ENCODE data around the gene ITIH6. TPM values are rescaled to one million over a fixed set of nuclear protein-coding genes. Genes with fewer than 3 reads are reported as not detected.
"Not testable (repeated sequence)": the region's sequence is repeated elsewhere in the genome, so short reads cannot be mapped to it uniquely, and the experiment has no call there.

The ITIH6 gene
- under 1 TPM in 1 of 4 donors, not detected in 3; 0.13 TPM for total RNA-seq

- Histone ChIP-seq H3K27ac (no peak within 1 kb of the TSS), H3K36me3 (no peaks in the 10 kb centered on the region), H3K4me1 (no peaks in the 10 kb centered on the region), H3K4me3 (no peak within 1 kb of the TSS), H3K27me3 (no peaks in the 10 kb centered on the region), H3K9me3 (no peaks in the 10 kb centered on the region)
- WGBS = 75% methylated on average over 2 of the region's 2 CpGs
- DNase-seq (ENCODE audit: low spot score in 2 of 2) = no peak
- TF ChIP-seq POLR2A (IDR thresholded peaks at IDR 0.05) (no peak), CTCF (IDR thresholded peaks at IDR 0.05) (no peak), POLR2AphosphoS5 (IDR thresholded peaks at IDR 0.05) (no peak), EP300 (IDR thresholded peaks at IDR 0.05) (no peak)
Observed at GRCh38 chrX:54798137-54798536, at the start of gene ITIH6. TSS of gene ITIH6 (minus strand) at chrX:54798255. CDS start at chrX:54798210, 45 bp downstream.

- not testable (repeated sequence) for H3K27me3 ChIP-seq; H3K27ac ChIP-seq; H3K4me1 ChIP-seq; H3K4me3 ChIP-seq; DNase-seq (ENCODE audit: low spot score in 2 of 2); H3K36me3 ChIP-seq; H3K9me3 ChIP-seq
- WGBS = 77% methylated on average over 2 of the region's 2 CpGs
Observed at GRCh38 chrX:54847700-54848099, 49.6 kb upstream of the ITIH6 start.

GRCh38 chrX:54843050-54843449, 45.0 kb upstream of the ITIH6 start:
- no peaks in the 10 kb centered on the region for H3K27me3 ChIP-seq
- no peak for DNase-seq (ENCODE audit: low spot score in 2 of 2)
- H3K36me3 ChIP-seq = no peaks in the 10 kb centered on the region
- no peak overlapping the region for H3K4me3 ChIP-seq
- H3K9me3 ChIP-seq = no peaks in the 10 kb centered on the region
- 75% methylated on average over 2 of the region's 2 CpGs for WGBS
- no peaks in the 10 kb centered on the region for H3K4me1 ChIP-seq
- TF ChIP-seq CTCF (IDR thresholded peaks at IDR 0.05) (no peak), EP300 (IDR thresholded peaks at IDR 0.05) (no peak), POLR2A (IDR thresholded peaks at IDR 0.05) (no peak), POLR2AphosphoS5 (IDR thresholded peaks at IDR 0.05) (no peak)
- H3K27ac ChIP-seq = no peak overlapping the region

GRCh38 chrX:54842607-54843006, 44.6 kb upstream of the ITIH6 start:
- Histone ChIP-seq H3K9me3 (no peaks in the 10 kb centered on the region), H3K27me3 (no peaks in the 10 kb centered on the region), H3K4me1 (no peaks in the 10 kb centered on the region), H3K4me3 (no peak overlapping the region), H3K36me3 (no peaks in the 10 kb centered on the region), H3K27ac (no peak overlapping the region)
- no peak for DNase-seq (ENCODE audit: low spot score in 2 of 2)
- TF ChIP-seq CTCF (IDR thresholded peaks at IDR 0.05) (no peak), EP300 (IDR thresholded peaks at IDR 0.05) (no peak), POLR2AphosphoS5 (IDR thresholded peaks at IDR 0.05) (no peak), POLR2A (IDR thresholded peaks at IDR 0.05) (no peak)
- WGBS = 60% methylated on average over 1 of the region's 1 CpG

GRCh38 chrX:54841184-54841874, 43.3 kb upstream of the ITIH6 start:
- H3K27ac ChIP-seq; H3K4me1 ChIP-seq; H3K4me3 ChIP-seq; H3K36me3 ChIP-seq; DNase-seq (ENCODE audit: low spot score in 2 of 2); H3K9me3 ChIP-seq; H3K27me3 ChIP-seq: not testable (repeated sequence)
- 42% methylated on average over 2 of the region's 3 CpGs for WGBS

- 70% methylated on average over 3 of the region's 3 CpGs for WGBS
- Histone ChIP-seq H3K27ac (no peak overlapping the region), H3K4me3 (no peak overlapping the region), H3K36me3 (no peaks in the 10 kb centered on the region), H3K9me3 (no peaks in the 10 kb centered on the region), H3K4me1 (no peaks in the 10 kb centered on the region), H3K27me3 (no peaks in the 10 kb centered on the region)
- no peak for TF ChIP-seq EP300 (IDR thresholded peaks at IDR 0.05)
- no peak for DNase-seq (ENCODE audit: low spot score in 2 of 2)
Observed at GRCh38 chrX:54838583-54838982, 40.5 kb upstream of the ITIH6 start.

GRCh38 chrX:54826598-54826997, 28.5 kb upstream of the ITIH6 start:
- 49% methylated on average over 2 of the region's 4 CpGs for WGBS
- Histone ChIP-seq H3K27me3 (no peaks in the 10 kb centered on the region), H3K4me3 (no peak overlapping the region), H3K27ac (no peak overlapping the region), H3K4me1 (no peaks in the 10 kb centered on the region), H3K36me3 (no peaks in the 10 kb centered on the region), H3K9me3 (no peaks in the 10 kb centered on the region)
- no peak for TF ChIP-seq POLR2A (IDR thresholded peaks at IDR 0.05)
- no peak for TF ChIP-seq CTCF (IDR thresholded peaks at IDR 0.05)
- TF ChIP-seq EP300 (IDR thresholded peaks at IDR 0.05) = no peak
- TF ChIP-seq POLR2AphosphoS5 (IDR thresholded peaks at IDR 0.05) = no peak
- DNase-seq (ENCODE audit: low spot score in 2 of 2) = no peak

Measured in suprapubic skin (tissue), 4 donors.